Liver (tissue), 9 donors: ENCODE measurements around the gene HACD1. TPM values are rescaled to one million over a fixed set of nuclear protein-coding genes. Genes with fewer than 3 reads are reported as not detected.

Experiments
- DNase-seq: peaks from one replicate; pipeline ENCODE4 v3.0.0-alpha.2; 2017; ENCODE audit warnings: low spot score
- H3K27ac ChIP-seq, 2 donors: one replicate each; pipeline ENCODE4 v1.7.0; 2013; ENCODE audit warnings: inconsistent platforms in 2 of 2, low read length in 2 of 2, control low read depth in 1 of 2, low read depth in 1 of 2, mild to moderate bottlenecking in 1 of 2
- H3K27me3 ChIP-seq, 4 donors: one replicate each; pipeline versions ENCODE4 v1.6.1 to v1.7.0; 2013; ENCODE audit warnings: low read length in 3 of 4, inconsistent platforms in 1 of 4, mild to moderate bottlenecking in 1 of 4, moderate library complexity in 1 of 4; ENCODE audit not compliant: control insufficient read depth in 4 of 4, insufficient read depth in 4 of 4
- H3K36me3 ChIP-seq, 4 donors: one replicate each; pipeline versions ENCODE4 v1.6.1 to v1.7.0; 2013; ENCODE audit warnings: low read length in 3 of 4, mild to moderate bottlenecking in 3 of 4, low read depth in 1 of 4, moderate library complexity in 1 of 4; ENCODE audit not compliant: control insufficient read depth in 4 of 4, insufficient read depth in 3 of 4
- H3K4me1 ChIP-seq, 4 donors: one replicate each; pipeline versions ENCODE4 v1.6.1 to v1.7.0; 2013; ENCODE audit warnings: low read length in 3 of 4, mild to moderate bottlenecking in 3 of 4, moderate library complexity in 1 of 4; ENCODE audit not compliant: control insufficient read depth in 4 of 4, insufficient read depth in 4 of 4
- H3K4me3 ChIP-seq, 3 donors: one replicate each; pipeline versions ENCODE4 v1.6.1 to v1.7.0; 2013; ENCODE audit warnings: low read length in 3 of 3, control low read depth in 1 of 3, low read depth in 1 of 3, mild to moderate bottlenecking in 1 of 3
- H3K9ac ChIP-seq, 2 donors: one replicate each; pipeline ENCODE4 v1.7.0; 2013; ENCODE audit warnings: low read length in 2 of 2, mild to moderate bottlenecking in 2 of 2, moderate library complexity in 2 of 2, control low read depth in 1 of 2, low read depth in 1 of 2
- H3K9me3 ChIP-seq, 4 donors: one replicate each; pipeline versions ENCODE4 v1.6.1 to v1.7.0; 2013; ENCODE audit warnings: low read length in 3 of 4; ENCODE audit not compliant: control insufficient read depth in 4 of 4
- EGR1 ChIP-seq, 2 donors: IDR thresholded peaks; 2 replicates each; pipeline ENCODE4 v1.6.1; 2016 to 2018; ENCODE audit warnings: antibody characterized with exemption in 2 of 2, low read depth in 2 of 2
- FOXA1 ChIP-seq: IDR thresholded peaks from 2 replicates; pipeline ENCODE4 v1.6.1; 2016; ENCODE audit warnings: antibody characterized with exemption
- FOXA2 ChIP-seq: IDR thresholded peaks from 2 replicates; pipeline ENCODE4 v1.6.1; 2016; ENCODE audit warnings: antibody characterized with exemption
- GABPA ChIP-seq, 2 donors: IDR thresholded peaks in 1 of 2; conservative IDR thresholded peaks in 1 of 2; 2 replicates each; pipeline ENCODE4 v1.6.1; 2016; ENCODE audit warnings: antibody characterized with exemption in 2 of 2, mild to moderate bottlenecking in 1 of 2, moderate library complexity in 1 of 2
- HNF4A ChIP-seq, 2 donors: conservative IDR thresholded peaks; 2 replicates each; pipeline ENCODE4 v1.6.1; 2016; ENCODE audit warnings: antibody characterized with exemption in 2 of 2, mild to moderate bottlenecking in 2 of 2
- HNF4G ChIP-seq: IDR thresholded peaks from 2 replicates; pipeline ENCODE4 v1.6.1; 2016; ENCODE audit warnings: antibody characterized with exemption
- JUND ChIP-seq, 2 donors: IDR thresholded peaks; 2 replicates each; pipeline ENCODE4 v1.6.1; 2016; ENCODE audit warnings: antibody characterized with exemption in 2 of 2
- NR2F2 ChIP-seq: IDR thresholded peaks from 2 replicates; pipeline ENCODE4 v1.6.1; 2016; ENCODE audit warnings: antibody characterized with exemption
- RAD21 ChIP-seq, 2 donors: IDR thresholded peaks; 2 replicates each; pipeline ENCODE4 v1.6.1; 2016; ENCODE audit warnings: antibody characterized with exemption in 2 of 2, mild to moderate bottlenecking in 2 of 2
- RXRA ChIP-seq, 2 donors: IDR thresholded peaks; 2 replicates each; pipeline ENCODE4 v1.6.1; 2017 to 2018; ENCODE audit warnings: antibody characterized with exemption in 2 of 2, mild to moderate bottlenecking in 1 of 2
- SP1 ChIP-seq: IDR thresholded peaks from 2 replicates; pipeline ENCODE4 v1.6.1; 2018; ENCODE audit warnings: antibody characterized with exemption, mild to moderate bottlenecking
- TAF1 ChIP-seq: conservative IDR thresholded peaks from 2 replicates; pipeline ENCODE4 v1.6.1; 2016; ENCODE audit warnings: antibody characterized with exemption, mild to moderate bottlenecking
- YY1 ChIP-seq: IDR thresholded peaks from 2 replicates; pipeline ENCODE4 v1.6.1; 2016; ENCODE audit warnings: antibody characterized with exemption, mild to moderate bottlenecking
- WGBS: extraction: QIAGEN DNeasy Blood & Tissue Kit; methylation state at CpG from one replicate; pipeline ENCODE4 v1.1.7; 2013; 5-methylcytosine and 5-hydroxymethylcytosine counted together
- polyA plus RNA-seq, 2 donors: library from polyadenylated mRNA; stranded (reverse) in 1 of 2; unstranded in 1 of 2; fragments of 200-250 nt in 1 of 2; fragments of >200 nt in 1 of 2; fragmentation: Nextera tagmentation in 1 of 2; extraction: Ambion mirVana in 1 of 2; gene quantifications; one replicate each; pipeline versions ENCODE4 v1.2.1 to v1.2.3, GENCODE V29; 2013 to 2015
- total RNA-seq, 2 donors: library from RNA; depleted of rRNA; stranded (reverse); fragments of >200 nt; gene quantifications; one replicate each; pipeline ENCODE4 v1.2.3, GENCODE V29; 2014
- TF ChIP-seq, protein P1 (sequence below): IDR thresholded peaks from 2 replicates; pipeline ENCODE4 v1.6.1; 2016; ENCODE audit warnings: antibody characterized with exemption
- TF ChIP-seq, protein P2 (sequence below): IDR thresholded peaks from 2 replicates; pipeline ENCODE4 v1.6.1; 2016; ENCODE audit warnings: antibody characterized with exemption
- TF ChIP-seq, protein P3 (sequence below): IDR thresholded peaks from 2 replicates; pipeline ENCODE4 v1.6.1; 2016; ENCODE audit warnings: antibody characterized with exemption, mild to moderate bottlenecking
- TF ChIP-seq, protein P4 (sequence below): IDR thresholded peaks from 2 replicates; pipeline ENCODE4 v1.6.1; 2016; ENCODE audit warnings: antibody characterized with exemption
- donor health status: healthy.
- donor health status: healthy.
- donor health status: healthy.
- donor health status: healthy.
- donor health status: healthy.

Gene HACD1
- total and polyA plus RNA-seq, 4 donors: 1.0 to 7.8 (median 1.7) TPM

DNA sequence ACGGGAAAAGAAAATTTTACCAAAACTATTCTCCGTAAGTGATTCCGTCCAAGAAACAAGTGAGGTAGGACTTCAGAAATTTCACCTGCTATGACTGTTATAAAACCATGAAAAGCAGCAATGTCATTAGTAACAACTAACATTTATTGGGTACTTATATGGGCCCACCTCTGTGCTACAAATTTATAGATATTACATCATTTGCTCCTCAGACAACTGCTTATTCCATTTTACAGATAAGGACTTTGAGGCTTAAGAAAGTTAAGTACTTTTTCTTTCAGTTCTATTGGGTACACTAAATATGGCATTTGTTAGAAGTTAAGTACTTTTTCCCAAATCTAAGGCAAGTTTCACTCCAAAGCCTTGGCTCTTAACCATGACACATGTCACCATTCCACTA is 36.3 kb downstream of the HACD1 start (continued):
- TF ChIP-seq RAD21 (IDR thresholded peaks at IDR 0.05) (no peak), JUND (IDR thresholded peaks at IDR 0.05) (no peak), HNF4G (no peak)

DNA sequence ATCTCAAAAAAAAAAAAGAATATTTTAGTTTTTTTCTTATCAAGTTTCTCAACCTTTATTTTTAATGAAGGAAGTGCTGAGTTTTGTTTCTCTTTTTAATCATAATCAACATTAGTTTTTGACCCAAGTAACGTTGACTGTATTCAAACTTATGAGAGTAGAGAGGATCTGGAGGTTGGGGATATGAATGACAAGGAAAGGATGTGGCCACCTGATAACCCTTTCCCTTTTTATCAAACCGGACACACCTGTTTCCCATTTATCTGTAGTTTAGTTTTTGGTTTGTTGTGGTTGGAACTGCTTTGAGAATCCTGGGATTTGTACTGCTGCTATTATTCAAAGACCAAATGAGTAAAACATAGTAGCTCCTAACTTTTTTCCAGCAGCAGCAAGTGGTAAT is 38.6 kb downstream of the HACD1 start:
- H3K9me3 ChIP-seq: peaks cover 0 to 1% (median 0%) of the 10 kb centered on the region in 4 donors
- no peak overlapping the region for H3K27ac ChIP-seq
- no peak for DNase-seq

DNA sequence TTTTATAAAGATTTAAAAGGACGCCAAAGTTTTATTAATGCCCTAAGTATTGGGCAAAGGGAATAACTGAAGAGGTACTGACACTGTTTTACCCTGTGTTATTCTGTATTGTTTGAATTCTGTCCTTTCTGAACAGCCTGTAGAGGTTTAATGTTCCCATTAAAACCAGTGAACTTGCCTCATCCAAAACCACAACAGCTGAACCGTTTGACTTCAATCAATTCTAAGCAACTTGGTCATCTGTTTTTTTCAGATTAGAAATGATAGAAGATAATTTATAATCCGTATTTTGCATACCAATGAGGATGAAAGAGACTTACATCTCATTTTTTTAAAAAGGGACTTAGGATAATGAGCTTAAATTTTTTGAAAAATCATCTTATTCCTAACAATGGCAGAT is 40.4 kb downstream of the HACD1 start:
- Histone ChIP-seq H3K9ac (no peak overlapping the region), H3K4me3 (no peak overlapping the region), H3K27me3 (no peaks in the 10 kb centered on the region), H3K27ac (no peak overlapping the region), H3K4me1 (no peaks in the 10 kb centered on the region), H3K36me3 (no peaks in the 10 kb centered on the region), H3K9me3 (peaks cover 0 to 5% (median 0%) of the 10 kb centered on the region in 4 donors)
- DNase-seq: no peak
- WGBS: 62% methylated on average over 3 of the region's 3 CpGs
- TF ChIP-seq HNF4A (conservative IDR thresholded peaks at IDR 0.05) (no peak), GABPA (IDR thresholded peaks at IDR 0.05 in 1 of 2, conservative IDR thresholded peaks at IDR 0.05 in 1 of 2) (no peak), FOXA2 (no peak), SP1 (no peak), TAF1 (no peak), HNF4G (no peak), NR2F2 (no peak), YY1 (no peak), RAD21 (IDR thresholded peaks at IDR 0.05) (no peak), RXRA (IDR thresholded peaks at IDR 0.05) (no peak), FOXA1 (no peak), EGR1 (IDR thresholded peaks at IDR 0.05; ENCODE audit: low read depth in 2 of 2) (no peak)
- TF ChIP-seq, protein P1, sequence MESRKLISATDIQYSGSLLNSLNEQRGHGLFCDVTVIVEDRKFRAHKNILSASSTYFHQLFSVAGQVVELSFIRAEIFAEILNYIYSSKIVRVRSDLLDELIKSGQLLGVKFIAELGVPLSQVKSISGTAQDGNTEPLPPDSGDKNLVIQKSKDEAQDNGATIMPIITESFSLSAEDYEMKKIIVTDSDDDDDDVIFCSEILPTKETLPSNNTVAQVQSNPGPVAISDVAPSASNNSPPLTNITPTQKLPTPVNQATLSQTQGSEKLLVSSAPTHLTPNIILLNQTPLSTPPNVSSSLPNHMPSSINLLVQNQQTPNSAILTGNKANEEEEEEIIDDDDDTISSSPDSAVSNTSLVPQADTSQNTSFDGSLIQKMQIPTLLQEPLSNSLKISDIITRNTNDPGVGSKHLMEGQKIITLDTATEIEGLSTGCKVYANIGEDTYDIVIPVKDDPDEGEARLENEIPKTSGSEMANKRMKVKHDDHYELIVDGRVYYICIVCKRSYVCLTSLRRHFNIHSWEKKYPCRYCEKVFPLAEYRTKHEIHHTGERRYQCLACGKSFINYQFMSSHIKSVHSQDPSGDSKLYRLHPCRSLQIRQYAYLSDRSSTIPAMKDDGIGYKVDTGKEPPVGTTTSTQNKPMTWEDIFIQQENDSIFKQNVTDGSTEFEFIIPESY: no peak
- TF ChIP-seq, protein P2, sequence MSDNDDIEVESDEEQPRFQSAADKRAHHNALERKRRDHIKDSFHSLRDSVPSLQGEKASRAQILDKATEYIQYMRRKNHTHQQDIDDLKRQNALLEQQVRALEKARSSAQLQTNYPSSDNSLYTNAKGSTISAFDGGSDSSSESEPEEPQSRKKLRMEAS: no peak
- TF ChIP-seq, protein P3, sequence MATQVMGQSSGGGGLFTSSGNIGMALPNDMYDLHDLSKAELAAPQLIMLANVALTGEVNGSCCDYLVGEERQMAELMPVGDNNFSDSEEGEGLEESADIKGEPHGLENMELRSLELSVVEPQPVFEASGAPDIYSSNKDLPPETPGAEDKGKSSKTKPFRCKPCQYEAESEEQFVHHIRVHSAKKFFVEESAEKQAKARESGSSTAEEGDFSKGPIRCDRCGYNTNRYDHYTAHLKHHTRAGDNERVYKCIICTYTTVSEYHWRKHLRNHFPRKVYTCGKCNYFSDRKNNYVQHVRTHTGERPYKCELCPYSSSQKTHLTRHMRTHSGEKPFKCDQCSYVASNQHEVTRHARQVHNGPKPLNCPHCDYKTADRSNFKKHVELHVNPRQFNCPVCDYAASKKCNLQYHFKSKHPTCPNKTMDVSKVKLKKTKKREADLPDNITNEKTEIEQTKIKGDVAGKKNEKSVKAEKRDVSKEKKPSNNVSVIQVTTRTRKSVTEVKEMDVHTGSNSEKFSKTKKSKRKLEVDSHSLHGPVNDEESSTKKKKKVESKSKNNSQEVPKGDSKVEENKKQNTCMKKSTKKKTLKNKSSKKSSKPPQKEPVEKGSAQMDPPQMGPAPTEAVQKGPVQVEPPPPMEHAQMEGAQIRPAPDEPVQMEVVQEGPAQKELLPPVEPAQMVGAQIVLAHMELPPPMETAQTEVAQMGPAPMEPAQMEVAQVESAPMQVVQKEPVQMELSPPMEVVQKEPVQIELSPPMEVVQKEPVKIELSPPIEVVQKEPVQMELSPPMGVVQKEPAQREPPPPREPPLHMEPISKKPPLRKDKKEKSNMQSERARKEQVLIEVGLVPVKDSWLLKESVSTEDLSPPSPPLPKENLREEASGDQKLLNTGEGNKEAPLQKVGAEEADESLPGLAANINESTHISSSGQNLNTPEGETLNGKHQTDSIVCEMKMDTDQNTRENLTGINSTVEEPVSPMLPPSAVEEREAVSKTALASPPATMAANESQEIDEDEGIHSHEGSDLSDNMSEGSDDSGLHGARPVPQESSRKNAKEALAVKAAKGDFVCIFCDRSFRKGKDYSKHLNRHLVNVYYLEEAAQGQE: no peak
- TF ChIP-seq, protein P4, sequence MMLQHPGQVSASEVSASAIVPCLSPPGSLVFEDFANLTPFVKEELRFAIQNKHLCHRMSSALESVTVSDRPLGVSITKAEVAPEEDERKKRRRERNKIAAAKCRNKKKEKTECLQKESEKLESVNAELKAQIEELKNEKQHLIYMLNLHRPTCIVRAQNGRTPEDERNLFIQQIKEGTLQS: no peak

More for the DNA sequence above, 38.6 kb downstream of the HACD1 start:
- H3K4me1 ChIP-seq: no peaks in the 10 kb centered on the region
- no peak overlapping the region for H3K9ac ChIP-seq
- H3K27me3 ChIP-seq: no peaks in the 10 kb centered on the region
- H3K36me3 ChIP-seq: no peaks in the 10 kb centered on the region
- no peak for TF ChIP-seq YY1
- peak; percentile 78 for TF ChIP-seq NR2F2
- WGBS: 56% methylated on average over 2 of the region's 2 CpGs
- H3K4me3 ChIP-seq: no peak overlapping the region
